ENCODE results near the gene ERO1A.

DNA sequence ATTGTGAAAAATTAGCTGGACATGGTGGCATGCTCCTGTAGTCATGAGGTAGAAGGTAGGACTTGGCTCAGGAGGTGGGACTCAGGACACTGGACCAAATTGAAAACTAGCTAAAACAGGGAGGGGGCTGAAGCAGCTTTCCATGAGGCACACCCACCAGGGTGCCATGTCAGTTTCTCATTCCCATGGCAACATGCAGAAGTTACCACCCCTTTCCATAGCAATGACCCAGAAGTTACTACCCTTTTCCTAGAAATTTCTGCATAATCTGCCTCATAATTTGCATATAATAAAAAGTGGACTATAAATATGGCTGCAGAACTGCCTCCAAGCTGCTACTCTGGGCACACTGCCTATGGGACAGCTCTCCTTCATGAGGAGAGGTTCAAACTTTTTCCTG, 38.5 kb downstream of the ERO1A start:
- TF ChIP-seq EP300 (IDR thresholded peaks at IDR 0.05; ENCODE audit: low read depth) (no peak), CTCF (IDR thresholded peaks at IDR 0.05) (no peak)

All from transverse colon (tissue), 3 donors.